Kidney (tissue), 14 donors: ENCODE measurements around the gene GABRQ. TPM values are rescaled to one million over a fixed set of nuclear protein-coding genes. Genes with fewer than 3 reads are reported as not detected.

Source experiments
- DNase-seq, 5 donors: peaks; one replicate each; pipeline ENCODE4 v3.0.0-alpha.2; 2013 to 2020
- FAIRE-seq: peaks from 2 replicates; lab custom pipeline; 2012; peaks lifted over from hg19 to GRCh38; lab: Jason Lieb, UNC
- H3K27ac ChIP-seq, 2 donors: one replicate each; pipeline ENCODE4 v1.7.0; 2013; ENCODE audit warnings: low read depth in 2 of 2, low read length in 2 of 2, inconsistent platforms in 1 of 2
- H3K27me3 ChIP-seq: one replicate; pipeline ENCODE4 v1.7.1; 2013; ENCODE audit warnings: low read length, inconsistent platforms; ENCODE audit not compliant: control insufficient read depth, insufficient read depth
- H3K36me3 ChIP-seq, 3 donors: one replicate each; pipeline versions ENCODE4 v1.7.0 to v1.7.1; 2013; ENCODE audit warnings: low read length in 3 of 3, control low read depth in 1 of 3, inconsistent platforms in 1 of 3; ENCODE audit not compliant: insufficient read depth in 3 of 3, control insufficient read depth in 2 of 3
- H3K4me1 ChIP-seq, 3 donors: one replicate each; pipeline versions ENCODE4 v1.7.0 to v1.7.1; 2013; ENCODE audit warnings: low read length in 3 of 3, inconsistent platforms in 1 of 3, low read depth in 1 of 3; ENCODE audit not compliant: control insufficient read depth in 2 of 3, insufficient read depth in 2 of 3
- H3K4me3 ChIP-seq, 3 donors: one replicate each; pipeline versions ENCODE4 v1.7.0 to v1.8.1; 2013; ENCODE audit warnings: low read length in 3 of 3, control low read depth in 1 of 3, inconsistent platforms in 1 of 3
- H3K9ac ChIP-seq, 3 donors: one replicate each; pipeline versions ENCODE4 v1.7.0 to v1.7.1; 2013; ENCODE audit warnings: low read length in 3 of 3, control low read depth in 1 of 3, inconsistent platforms in 1 of 3
- H3K9me3 ChIP-seq, 3 donors: one replicate each; pipeline versions ENCODE4 v1.7.0 to v1.7.1; 2013; ENCODE audit warnings: low read length in 3 of 3, control low read depth in 1 of 3, inconsistent platforms in 1 of 3; ENCODE audit not compliant: control insufficient read depth in 2 of 3, insufficient read depth in 1 of 3
- intact Hi-C: fragments of 100-400 bp; cut with DNase I; formaldehyde crosslinking; loops from one replicate; pipeline ENCODE4 v1.11.1; 2022
- polyA plus RNA-seq: library from polyadenylated mRNA; stranded (reverse); fragments of 350-450 nt; fragmentation: Illumina TruSeq; extraction: RNeasy Lipid Tissue Mini Kit (QIAGEN cat#74804); gene quantifications from one replicate; pipeline ENCODE4 v1.2.3, GENCODE V29; 2014; ENCODE audit warnings: low read depth, low replicate concordance; ENCODE audit not compliant: insufficient read depth
- total RNA-seq: library from RNA; stranded (reverse); fragmentation: NEBNext Ultra II Directional; extraction: Animal tissue kit (Norgen Biotek cat#: 25700); gene quantifications from one replicate; pipeline ENCODE4 v1.2.1, GENCODE V29; 2021
- TF ChIP-seq, protein P1 (sequence below): IDR thresholded peaks from 3 replicates; pipeline ENCODE4 v1.5.1; 2012; ENCODE audit warnings: mild to moderate bottlenecking, moderate library complexity, borderline replicate concordance; ENCODE audit not compliant: insufficient read depth; ENCODE audit errors: extremely low read depth
- donor health status: control.
- donor health status: control.
- donor health status: control.
- donor health status: control.
- donor health status: control.
- donor health status: DM: yes; HTN: yes; CAD: no.
- donor health status: Normal renal cell carcinoma (clear cell type).

The GABRQ gene
- total and polyA plus RNA-seq, 2 donors from 2014 or later = 0.03 TPM; not detected in 1

DNA sequence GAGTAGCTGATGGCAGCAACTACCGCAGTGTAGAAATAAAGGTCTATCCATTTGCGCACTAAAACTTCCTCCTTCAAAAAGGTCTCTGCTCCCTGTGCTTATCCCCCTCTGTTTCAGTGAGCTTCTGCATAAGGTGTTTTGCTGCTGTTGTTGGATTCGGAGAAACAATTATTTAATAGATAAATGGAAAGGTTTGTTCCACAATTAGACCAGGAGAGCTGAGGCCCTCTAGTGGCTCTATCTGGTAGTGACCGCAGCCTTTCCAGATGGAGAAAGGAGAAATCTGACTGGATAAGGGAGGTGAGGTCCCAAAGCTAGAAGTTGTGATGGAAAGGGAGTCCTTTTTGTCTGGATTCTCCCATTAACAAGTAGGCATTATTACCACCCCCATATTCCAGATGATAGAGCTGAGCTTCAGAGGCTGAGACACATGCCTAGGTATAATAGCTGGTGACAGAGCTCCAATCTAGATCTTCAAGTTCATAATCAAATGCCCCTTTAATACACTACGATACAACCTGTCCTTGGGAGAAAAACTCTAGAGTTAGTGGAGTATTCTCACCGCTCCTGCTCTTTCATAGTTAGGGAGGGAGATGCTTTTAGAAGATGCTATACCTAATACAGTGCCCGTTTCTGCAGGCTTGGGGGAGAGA lies 5.1 kb upstream of the GABRQ start:
- Histone ChIP-seq H3K27ac (no peak overlapping the region), H3K9me3 (no peaks in the 10 kb centered on the region), H3K27me3 (no peaks in the 10 kb centered on the region), H3K4me3 (no peak overlapping the region), H3K4me1 (no peaks in the 10 kb centered on the region), H3K36me3 (no peaks in the 10 kb centered on the region), H3K9ac (no peak overlapping the region)
- peak; percentile 60 for FAIRE-seq
- DNase-seq = peak in 3 of 5 donors; percentile 36 to 52 (median 45)
- TF ChIP-seq, protein P1, sequence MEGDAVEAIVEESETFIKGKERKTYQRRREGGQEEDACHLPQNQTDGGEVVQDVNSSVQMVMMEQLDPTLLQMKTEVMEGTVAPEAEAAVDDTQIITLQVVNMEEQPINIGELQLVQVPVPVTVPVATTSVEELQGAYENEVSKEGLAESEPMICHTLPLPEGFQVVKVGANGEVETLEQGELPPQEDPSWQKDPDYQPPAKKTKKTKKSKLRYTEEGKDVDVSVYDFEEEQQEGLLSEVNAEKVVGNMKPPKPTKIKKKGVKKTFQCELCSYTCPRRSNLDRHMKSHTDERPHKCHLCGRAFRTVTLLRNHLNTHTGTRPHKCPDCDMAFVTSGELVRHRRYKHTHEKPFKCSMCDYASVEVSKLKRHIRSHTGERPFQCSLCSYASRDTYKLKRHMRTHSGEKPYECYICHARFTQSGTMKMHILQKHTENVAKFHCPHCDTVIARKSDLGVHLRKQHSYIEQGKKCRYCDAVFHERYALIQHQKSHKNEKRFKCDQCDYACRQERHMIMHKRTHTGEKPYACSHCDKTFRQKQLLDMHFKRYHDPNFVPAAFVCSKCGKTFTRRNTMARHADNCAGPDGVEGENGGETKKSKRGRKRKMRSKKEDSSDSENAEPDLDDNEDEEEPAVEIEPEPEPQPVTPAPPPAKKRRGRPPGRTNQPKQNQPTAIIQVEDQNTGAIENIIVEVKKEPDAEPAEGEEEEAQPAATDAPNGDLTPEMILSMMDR = peak; percentile 56
- intact Hi-C loops = no loop called here

DNA sequence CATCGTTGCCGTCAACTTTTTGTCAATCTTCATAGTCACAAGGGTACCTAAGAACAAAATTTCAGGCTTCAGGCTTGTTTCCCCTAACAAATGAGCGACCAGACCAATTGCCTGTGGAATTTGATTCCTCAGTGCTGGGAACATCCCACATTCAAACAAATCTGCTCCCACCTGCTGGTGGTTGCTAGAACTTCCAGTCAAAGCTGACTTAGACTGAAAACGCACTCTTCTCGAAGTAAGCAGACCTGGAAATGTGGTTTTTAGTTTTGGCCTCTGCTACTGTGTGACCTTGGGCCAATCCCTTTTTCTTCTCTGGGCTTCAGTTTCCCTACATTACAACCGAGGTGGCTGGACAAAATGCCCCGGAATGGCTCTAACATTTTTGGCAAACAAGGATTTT lies 1.8 kb upstream of the GABRQ start:
- no peaks in the 10 kb centered on the region for H3K9me3 ChIP-seq
- no peak overlapping the region for H3K9ac ChIP-seq
- no peaks in the 10 kb centered on the region for H3K4me1 ChIP-seq
- intact Hi-C loops = no loop called here
- H3K27ac ChIP-seq = no peak overlapping the region
- DNase-seq = peak in 4 of 5 donors; percentile 46 to 75 (median 60)
- H3K27me3 ChIP-seq = no peaks in the 10 kb centered on the region
- no peak overlapping the region for H3K4me3 ChIP-seq
- no peak for FAIRE-seq
- TF ChIP-seq, protein P1 = peak; percentile 47
- no peaks in the 10 kb centered on the region for H3K36me3 ChIP-seq

DNA sequence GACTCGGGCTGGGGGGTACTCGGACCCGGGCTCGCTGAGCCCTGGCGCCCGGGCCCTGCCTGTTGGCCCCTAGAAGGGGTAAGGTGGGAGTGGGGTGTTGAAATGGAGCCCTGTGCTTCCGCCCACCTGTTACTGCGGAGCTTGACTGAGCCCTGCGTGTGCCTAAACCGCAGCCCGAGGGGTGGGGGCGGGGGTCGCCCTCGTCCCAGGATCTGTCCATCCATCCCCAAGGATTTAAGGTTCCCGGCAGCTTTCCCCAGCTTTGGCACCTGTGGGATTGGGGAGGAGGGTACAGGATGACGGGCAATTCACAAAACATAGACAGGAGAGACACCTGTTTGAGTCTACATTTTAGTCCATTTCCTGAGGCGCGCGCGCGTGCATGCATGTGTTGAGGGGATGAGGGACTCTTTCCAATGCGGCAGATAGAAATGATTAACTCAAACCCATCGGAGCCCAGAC lies 779 bp downstream of the GABRQ start:
- TF ChIP-seq, protein P1 = no peak
- H3K27ac ChIP-seq = no peak overlapping the region
- H3K27me3 ChIP-seq = no peaks in the 10 kb centered on the region
- FAIRE-seq = no peak
- H3K36me3 ChIP-seq = no peaks in the 10 kb centered on the region
- peak in 2 of 5 donors; percentile 33 to 39 for DNase-seq
- intact Hi-C loops = no loop called here
- no peaks in the 10 kb centered on the region for H3K4me1 ChIP-seq
- no peaks in the 10 kb centered on the region for H3K9me3 ChIP-seq
- no peak overlapping the region for H3K4me3 ChIP-seq
- no peak overlapping the region for H3K9ac ChIP-seq
